Ovary (tissue), 9 donors: ENCODE measurements around the gene YY1. TPM values are rescaled to one million over a fixed set of nuclear protein-coding genes. Genes with fewer than 3 reads are reported as not detected.

ENCODE experiments used
- DNase-seq, 5 donors: peaks; one replicate each; pipeline ENCODE4 v3.0.0-alpha.2; 2019 to 2020
- H3K27ac ChIP-seq, 2 donors: fragments of 200-600 bp; one replicate each; pipeline versions ENCODE4 v1.5.1 to v1.8.0; 2019 to 2022
- H3K27me3 ChIP-seq: fragments of 200-600 bp; one replicate; pipeline ENCODE4 v1.8.0; 2022
- H3K36me3 ChIP-seq: fragments of 200-600 bp; sonication (generic); one replicate; pipeline ENCODE4 v1.5.1; 2019
- H3K4me1 ChIP-seq: one replicate; pipeline ENCODE4 v1.8.1; 2013; ENCODE audit warnings: mild to moderate bottlenecking, moderate library complexity; ENCODE audit not compliant: insufficient read depth
- H3K4me3 ChIP-seq: fragments of 200-600 bp; sonication (generic); one replicate; pipeline ENCODE4 v1.5.1; 2017
- H3K9me3 ChIP-seq, 2 donors: fragments of 200-600 bp in 1 of 2; sonication (generic) in 1 of 2; one replicate each; pipeline versions ENCODE4 v1.5.1 to v1.8.1; 2013 to 2019; ENCODE audit warnings: mild to moderate bottlenecking in 1 of 2, moderate library complexity in 1 of 2
- CTCF ChIP-seq, 3 donors: fragments of 450-650 bp in 2 of 3; fragments of 200-600 bp in 1 of 3; IDR thresholded peaks; one replicate each; pipeline versions ENCODE4 v1.5.1 to v1.8.0; 2016 to 2022; ENCODE audit warnings: antibody characterized with exemption in 3 of 3, mild to moderate bottlenecking in 1 of 3
- EP300 ChIP-seq: sonication (generic); formaldehyde crosslinking; IDR thresholded peaks from one replicate; pipeline ENCODE4 v1.6.1; 2017; ENCODE audit warnings: antibody characterized with exemption
- POLR2A ChIP-seq: fragments of 450-650 bp; IDR thresholded peaks from one replicate; pipeline ENCODE4 v1.6.1; 2017; ENCODE audit warnings: antibody characterized with exemption, mild to moderate bottlenecking, moderate library complexity
- WGBS, 3 donors: extraction: QIAGEN DNeasy Blood & Tissue Kit in 1 of 3; methylation state at CpG; one replicate each; pipeline versions ENCODE4 v1.1.5 to v1.1.7; 2013 to 2017; 5-methylcytosine and 5-hydroxymethylcytosine counted together
- intact Hi-C, 4 donors: fragments of 100-400 bp; cut with DNase I; formaldehyde crosslinking; loops; one replicate each; pipeline versions ENCODE4 v1.11.0 to v1.15.1; 2022 to 2023
- polyA plus RNA-seq, 2 donors: library from polyadenylated mRNA; stranded (reverse); fragments of 200-250 nt in 1 of 2; fragments of 350-450 nt in 1 of 2; fragmentation: Illumina TruSeq in 1 of 2; extraction: RNeasy Lipid Tissue Mini Kit (QIAGEN cat#74804) in 1 of 2; gene quantifications; one replicate each; pipeline ENCODE4 v1.2.3, GENCODE V29; 2013 to 2014
- total RNA-seq, 7 donors: library from RNA; depleted of rRNA in 2 of 7; stranded (reverse); fragments of >200 nt in 2 of 7; fragmentation: NEBNext Ultra II Directional in 3 of 7; extraction: Animal tissue kit (Norgen Biotek cat#: 25700) in 3 of 7; gene quantifications; one replicate each; pipeline versions ENCODE4 v1.1.0 to v1.2.4, GENCODE V29; 2016 to 2023
- donor health status: DM: no; HTN: no; CAD: no; lungs with moderate emphysema.
- donor health status: DM: no; HTN: no; CAD: no.
- donor health status: Bipolar disorder and iron deficiency.
- donor health status: DM: yes; HTN: yes; CAD: no.
- donor health status: DM: no; HTN: no; CAD: no.
- donor health status: DM: yes; HTN: yes; CAD: no.

Gene YY1
- total and polyA plus RNA-seq, 9 donors, result 24.1 to 75.8 (median 58.1) TPM

- 89 to 96% (median 92%) methylated on average over 9 to 16 of the region's 16 CpGs for WGBS, 3 donors
Measured at GRCh38 chr14:100323121-100323941, 84.4 kb downstream of the YY1 start, which contains the start of gene SLC25A47. Gene SLC25A47, plus strand, starts transcription at chr14:100323339. Its CDS starts 76 bp downstream, at chr14:100323415.

GRCh38 chr14:100323942-100324307, 85.0 kb downstream of the YY1 start:
- H3K27me3 ChIP-seq, result no peaks in the 10 kb centered on the region
- peaks cover 4% of the 10 kb centered on the region for H3K4me1 ChIP-seq
- no peaks in the 10 kb centered on the region for H3K36me3 ChIP-seq
- WGBS, 3 donors, result 82 to 96% (median 94%) methylated on average over 8 of the region's 8 CpGs
- H3K27ac ChIP-seq, result no peak overlapping the region
- no peak overlapping the region for H3K4me3 ChIP-seq
- TF ChIP-seq POLR2A (no peak), CTCF (IDR thresholded peaks at IDR 0.05) (no peak), EP300 (no peak)
- no peaks in the 10 kb centered on the region for H3K9me3 ChIP-seq
- intact Hi-C loops, result no loop called here
- DNase-seq, result no peak

More at GRCh38 chr14:100323121-100323941, 84.4 kb downstream of the YY1 start, which contains the start of gene SLC25A47:
- no peaks in the 10 kb centered on the region for H3K27me3 ChIP-seq
- no peak within 1 kb of the TSS for H3K4me3 ChIP-seq
- intact Hi-C loops, result no loop called here
- no peak for TF ChIP-seq CTCF (IDR thresholded peaks at IDR 0.05)
- no peak for TF ChIP-seq EP300
- no peak for TF ChIP-seq POLR2A
- no peaks in the 10 kb centered on the region for H3K36me3 ChIP-seq
- DNase-seq, result no peak
- H3K4me1 ChIP-seq, result peaks cover 4% of the 10 kb centered on the region
- H3K27ac ChIP-seq, result no peak within 1 kb of the TSS
- no peaks in the 10 kb centered on the region for H3K9me3 ChIP-seq

- DNase-seq, result peak in 3 of 5 donors; percentile 38 to 62 (median 58)
- H3K27me3 ChIP-seq, result no peaks in the 10 kb centered on the region
- no peak overlapping the region for H3K4me3 ChIP-seq
- 18 to 29% (median 28%) methylated on average over 16 to 17 of the region's 17 CpGs for WGBS, 3 donors
- no peaks in the 10 kb centered on the region for H3K36me3 ChIP-seq
- H3K9me3 ChIP-seq, result no peaks in the 10 kb centered on the region
- H3K27ac ChIP-seq, result no peak overlapping the region
- peaks cover 4% of the 10 kb centered on the region for H3K4me1 ChIP-seq
- intact Hi-C loops, result no loop called here
- TF ChIP-seq EP300, result no peak
- TF ChIP-seq CTCF (IDR thresholded peaks at IDR 0.05), result no peak
- no peak for TF ChIP-seq POLR2A
Measured at GRCh38 chr14:100325231-100325632, 86.3 kb downstream of the YY1 start.

GRCh38 chr14:100325958-100326357, 87.0 kb downstream of the YY1 start:
- no peak for DNase-seq
- TF ChIP-seq CTCF (IDR thresholded peaks at IDR 0.05) (no peak), POLR2A (no peak), EP300 (no peak)
- WGBS, 3 donors, result 90 to 93% (median 91%) methylated on average over 13 of the region's 13 CpGs
- Histone ChIP-seq H3K27me3 (no peaks in the 10 kb centered on the region), H3K4me3 (no peak overlapping the region), H3K36me3 (no peaks in the 10 kb centered on the region), H3K4me1 (peaks cover 4% of the 10 kb centered on the region), H3K27ac (no peak overlapping the region), H3K9me3 (no peaks in the 10 kb centered on the region)
- intact Hi-C loops, result no loop called here
